Chondrocyte (in vitro differentiated cells): ENCODE measurements around the gene BEST4. TPM values are rescaled to one million over a fixed set of nuclear protein-coding genes. Genes with fewer than 3 reads are reported as not detected.

Experiments used
- DNase-seq: peaks from one replicate; pipeline ENCODE4 v3.0.0; 2021; ENCODE audit warnings: mixed read lengths, low spot score
- H3K27ac Mint-ChIP-seq: one replicate; pipeline ENCODE4 v1.8.0; 2021; ENCODE audit warnings: mild to moderate bottlenecking, moderate library complexity, mixed read lengths; ENCODE audit not compliant: unreplicated experiment
- H3K27me3 Mint-ChIP-seq: 2 replicates; pipeline ENCODE4 v1.8.0; 2021; ENCODE audit warnings: low read depth, mixed read lengths
- H3K36me3 Mint-ChIP-seq: 2 replicates; pipeline ENCODE4 v1.8.0; 2021; ENCODE audit warnings: low read depth, mixed read lengths
- H3K4me1 Mint-ChIP-seq: 2 replicates; pipeline ENCODE4 v1.8.0; 2021; ENCODE audit warnings: low read depth, mild to moderate bottlenecking, mixed read lengths
- H3K4me3 Mint-ChIP-seq: one replicate; pipeline ENCODE4 v1.8.0; 2021; ENCODE audit warnings: mild to moderate bottlenecking, moderate library complexity, mixed read lengths; ENCODE audit not compliant: unreplicated experiment
- H3K9me3 Mint-ChIP-seq: 2 replicates; pipeline ENCODE4 v1.8.0; 2021; ENCODE audit warnings: low read depth, mixed read lengths
- total RNA-seq: library from RNA; stranded (reverse); gene quantifications from 3 replicates; pipeline ENCODE4 v1.2.1, GENCODE V29; 2021
- TF ChIP-seq, protein P1 (sequence below): fragments of 200-600 bp; sonication (generic); IDR thresholded peaks from 2 replicates; pipeline ENCODE4 v1.5.0; 2021; ENCODE audit warnings: antibody characterized with exemption, mild to moderate bottlenecking, moderate library complexity

BEST4 gene
- total RNA-seq, 1 donor from 2014 or later, result 0.37 TPM

DNA sequence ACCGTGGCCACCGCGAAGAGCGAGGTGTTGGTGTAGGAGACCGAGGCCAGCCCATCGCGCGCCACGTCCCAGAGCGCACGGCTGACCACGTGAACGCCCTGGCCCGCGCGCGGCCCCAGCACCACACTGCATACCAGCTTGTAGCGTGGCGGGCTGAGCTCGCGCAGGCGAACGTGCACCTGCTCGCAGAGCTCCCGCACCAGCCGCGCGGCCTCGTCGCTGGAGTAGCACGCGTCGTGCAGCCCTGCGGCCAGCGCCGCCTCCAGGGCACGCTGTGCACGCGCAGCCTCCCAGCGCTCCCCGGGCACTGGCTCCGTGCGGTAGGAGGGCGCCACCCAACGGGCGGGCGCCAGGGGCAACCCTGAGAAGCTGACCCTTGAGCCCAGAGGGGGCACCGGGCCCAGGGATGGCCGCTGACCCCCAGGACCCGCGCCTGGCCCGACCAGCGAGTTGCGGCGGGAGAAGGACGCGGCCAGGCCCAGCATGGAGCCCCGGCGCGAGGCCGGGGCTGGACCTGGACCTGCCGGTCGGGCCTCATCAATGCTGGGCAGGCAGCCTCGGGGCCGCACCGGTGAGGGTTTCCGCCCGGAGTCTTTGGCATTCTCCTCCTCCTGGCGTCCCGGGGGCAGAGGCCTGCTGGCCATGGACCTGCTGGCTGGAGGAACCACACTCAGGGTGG is 18.2 kb upstream of the BEST4 start:
- Mint-ChIP-seq H3K4me3 (no peak overlapping the region), H3K27ac (peak overlapping the region; percentile 100), H3K9me3 (no peaks in the 10 kb centered on the region), H3K4me1 (peaks cover 77% of the 10 kb centered on the region), H3K36me3 (peaks cover 21% of the 10 kb centered on the region), H3K27me3 (no peaks in the 10 kb centered on the region)
- peak; percentile 93 for DNase-seq
- TF ChIP-seq, protein P1, sequence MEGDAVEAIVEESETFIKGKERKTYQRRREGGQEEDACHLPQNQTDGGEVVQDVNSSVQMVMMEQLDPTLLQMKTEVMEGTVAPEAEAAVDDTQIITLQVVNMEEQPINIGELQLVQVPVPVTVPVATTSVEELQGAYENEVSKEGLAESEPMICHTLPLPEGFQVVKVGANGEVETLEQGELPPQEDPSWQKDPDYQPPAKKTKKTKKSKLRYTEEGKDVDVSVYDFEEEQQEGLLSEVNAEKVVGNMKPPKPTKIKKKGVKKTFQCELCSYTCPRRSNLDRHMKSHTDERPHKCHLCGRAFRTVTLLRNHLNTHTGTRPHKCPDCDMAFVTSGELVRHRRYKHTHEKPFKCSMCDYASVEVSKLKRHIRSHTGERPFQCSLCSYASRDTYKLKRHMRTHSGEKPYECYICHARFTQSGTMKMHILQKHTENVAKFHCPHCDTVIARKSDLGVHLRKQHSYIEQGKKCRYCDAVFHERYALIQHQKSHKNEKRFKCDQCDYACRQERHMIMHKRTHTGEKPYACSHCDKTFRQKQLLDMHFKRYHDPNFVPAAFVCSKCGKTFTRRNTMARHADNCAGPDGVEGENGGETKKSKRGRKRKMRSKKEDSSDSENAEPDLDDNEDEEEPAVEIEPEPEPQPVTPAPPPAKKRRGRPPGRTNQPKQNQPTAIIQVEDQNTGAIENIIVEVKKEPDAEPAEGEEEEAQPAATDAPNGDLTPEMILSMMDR, result no peak

GRCh38 chr1:44805311-44806024 is 17.5 kb upstream of the BEST4 start:
- no peak overlapping the region for H3K4me3 Mint-ChIP-seq
- peak overlapping the region; percentile 80 for H3K27ac Mint-ChIP-seq
- TF ChIP-seq, protein P1, result peak; percentile 29
- no peaks in the 10 kb centered on the region for H3K9me3 Mint-ChIP-seq
- peaks cover 23% of the 10 kb centered on the region for H3K36me3 Mint-ChIP-seq
- H3K27me3 Mint-ChIP-seq, result no peaks in the 10 kb centered on the region
- peak; percentile 81 for DNase-seq
- H3K4me1 Mint-ChIP-seq, result peaks cover 72% of the 10 kb centered on the region

- H3K4me1 Mint-ChIP-seq, result peaks cover 61% of the 10 kb centered on the region
- peak overlapping the region; percentile 88 for H3K27ac Mint-ChIP-seq
- no peaks in the 10 kb centered on the region for H3K9me3 Mint-ChIP-seq
- H3K4me3 Mint-ChIP-seq, result peak overlapping the region; percentile 6
- peaks cover 23% of the 10 kb centered on the region for H3K36me3 Mint-ChIP-seq
- TF ChIP-seq, protein P1, result no peak
- peak; percentile 79 for DNase-seq
- H3K27me3 Mint-ChIP-seq, result no peaks in the 10 kb centered on the region
These were observed 15.5 kb upstream of the BEST4 start for GRCh38 chr1:44803312-44804095.

GRCh38 chr1:44803062-44803311 is 15.0 kb upstream of the BEST4 start:
- TF ChIP-seq, protein P1, result no peak
- peak overlapping the region; percentile 6 for H3K4me3 Mint-ChIP-seq
- H3K36me3 Mint-ChIP-seq, result peaks cover 23% of the 10 kb centered on the region
- peaks cover 55% of the 10 kb centered on the region for H3K4me1 Mint-ChIP-seq
- H3K9me3 Mint-ChIP-seq, result no peaks in the 10 kb centered on the region
- H3K27me3 Mint-ChIP-seq, result no peaks in the 10 kb centered on the region
- peak overlapping the region; percentile 88 for H3K27ac Mint-ChIP-seq
- no peak for DNase-seq

- Mint-ChIP-seq H3K36me3 (peaks cover 23% of the 10 kb centered on the region), H3K4me3 (peak overlapping the region; percentile 95), H3K27ac (peak overlapping the region; percentile 88), H3K9me3 (no peaks in the 10 kb centered on the region), H3K27me3 (no peaks in the 10 kb centered on the region), H3K4me1 (peaks cover 50% of the 10 kb centered on the region)
- DNase-seq, result peak; percentile 83
- TF ChIP-seq, protein P1, result no peak
These were observed 14.5 kb upstream of the BEST4 start for GRCh38 chr1:44802306-44803061.
